ENCODE data around the gene HCN3. TPM values are rescaled to one million over a fixed set of nuclear protein-coding genes. Genes with fewer than 3 reads are reported as not detected.

Gene HCN3
- total and polyA plus RNA-seq, 2 of the 13 experiments (the other 11 are each of a cell fraction or from before 2014, with no cell fraction given): 2.4 to 10.2 TPM

GRCh38 chr1:155300553-155301329 lies 23.5 kb downstream of the HCN3 start (continued):
- peak; percentile 91 for TF ChIP-seq MEIS2 (CRISPR knock-in tag; IDR thresholded peaks at IDR 0.05)
- peak; percentile 86; the same call in 1 of the 2 replicates for TF ChIP-seq ZNF609 (CRISPR knock-in tag; IDR thresholded peaks at IDR 0.05; ENCODE audit: borderline replicate concordance)
- TF ChIP-seq TAF15 (IDR thresholded peaks at IDR 0.05; ENCODE audit: low read depth, low read length, poor library complexity, severe bottlenecking): no peak
- peak; percentile 65 for TF ChIP-seq RARA (CRISPR knock-in tag; IDR thresholded peaks at IDR 0.05)
- TF ChIP-seq ZFP37 (CRISPR knock-in tag; IDR thresholded peaks at IDR 0.05; ENCODE audit: borderline replicate concordance): peak; percentile 91; the same call in 1 of the 2 replicates
- no peak for TF ChIP-seq HNRNPH1 (optimal IDR thresholded peaks at IDR 0.05; ENCODE audit: low read depth, low read length)
- peak in 1 of 2 experiments; percentile 51; a peak in 1 of 4 replicates for TF ChIP-seq REST (IDR thresholded peaks at IDR 0.05; ENCODE audit: borderline replicate concordance in 1 of 2, low read depth in 1 of 2, low read length in 2 of 2)
- TF ChIP-seq RNF2 (conservative IDR thresholded peaks at IDR 0.05; ENCODE audit: low read depth): peak; percentile 86
- no peak for TF ChIP-seq SRSF4 (IDR thresholded peaks at IDR 0.05; ENCODE audit: low read depth, low read length, poor library complexity, severe bottlenecking)
- peak; percentile 57; the same call in 1 of the 2 replicates for TF ChIP-seq CREM (IDR thresholded peaks at IDR 0.05)
- no peak for TF ChIP-seq CREM (CRISPR knock-in tag; IDR thresholded peaks at IDR 0.05)
- peak; percentile 43 for TF ChIP-seq FOSL2 (CRISPR knock-in tag; IDR thresholded peaks at IDR 0.05)
- TF ChIP-seq BRD4 (CRISPR knock-in tag; IDR thresholded peaks at IDR 0.05): peak; percentile 76; the same call in 1 of the 2 replicates
- peak; percentile 73; the same call in 1 of the 2 replicates for TF ChIP-seq MIER3 (CRISPR knock-in tag; IDR thresholded peaks at IDR 0.05; ENCODE audit: borderline replicate concordance)
- peak; percentile 77 for TF ChIP-seq TEAD3 (CRISPR knock-in tag; optimal IDR thresholded peaks at IDR 0.05; ENCODE audit: borderline replicate concordance)
- TF ChIP-seq ZHX1 (CRISPR knock-in tag; IDR thresholded peaks at IDR 0.05; ENCODE audit: low read depth): no peak
- peak; percentile 63; the same call in 1 of the 2 replicates for TF ChIP-seq KAT8 (CRISPR knock-in tag; IDR thresholded peaks at IDR 0.05)
